HepG2 (cell line): Measurements from ENCODE around the gene ALK. TPM values are rescaled to one million over a fixed set of nuclear protein-coding genes. Genes with fewer than 3 reads are reported as not detected.

Experiments used
- ATAC-seq: fragments of 200-7000 bp; cut with Tn5 transposase; 3 replicates; pipeline ENCODE4 v1.9.1; 2020; ENCODE audit warnings: mild to moderate bottlenecking, moderate library complexity
- BruUV-seq: library from RNA; stranded (reverse); fragments of 400-500 nt; replicated peaks from 2 replicates; lab custom pipeline; 2021; lab: Mats Ljungman, UMichigan
- CTCF ChIA-PET: fragments of 300-600 bp; formaldehyde crosslinking; extraction: SDS; loops from one replicate; lab custom pipeline; 2021; ENCODE audit warnings: low total read pairs, inconsistent platforms, low intra/inter-chr PET ratio; lab: Yijun Ruan, JAX
- POLR2A ChIA-PET: fragments of 350-600 bp; sonication (Branson Sonifier 250); formaldehyde crosslinking; loops from one replicate; lab custom pipeline; 2020; ENCODE audit warnings: antibody characterized with exemption, inconsistent platforms; lab: Yijun Ruan, JAX
- DNase-seq: peaks from one replicate; pipeline ENCODE4 v3.0.0-alpha.2; 2015; ENCODE audit warnings: low spot score
- FAIRE-seq: peaks from 3 replicates; lab custom pipeline; 2011; peaks lifted over from hg19 to GRCh38; lab: Jason Lieb, UNC
- H2AFZ ChIP-seq: one replicate; pipeline ENCODE4 v1.6.1; 2011; ENCODE audit warnings: low read length, inconsistent platforms
- H3K27ac ChIP-seq: fragments of 300-600 bp; 3 replicates; pipeline ENCODE4 v1.8.0; 2011; ENCODE audit warnings: mixed run types, mild to moderate bottlenecking, mixed read lengths, low read length, inconsistent platforms; ENCODE audit not compliant: insufficient read depth; ENCODE audit errors: extremely low read length
- H3K27me3 ChIP-seq, 2 experiments: fragments of 200-600 bp in 1 of 2; 2 replicates in 1 of 2; 3 replicates in 1 of 2; pipeline versions ENCODE4 v1.6.0 to v1.8.0; 2011; ENCODE audit warnings: low read length in 2 of 2, mild to moderate bottlenecking in 2 of 2, moderate library complexity in 2 of 2, inconsistent platforms in 1 of 2; ENCODE audit not compliant: insufficient read depth in 2 of 2, control insufficient read depth in 1 of 2
- H3K36me3 ChIP-seq, 2 experiments: fragments of 200-600 bp in 1 of 2; replicated peaks in 1 of 2; 2 replicates in 1 of 2; 3 replicates in 1 of 2; pipeline versions ENCODE4 v1.5.1 to v1.8.0; 2011; ENCODE audit warnings: low read length in 2 of 2, inconsistent platforms in 1 of 2; ENCODE audit not compliant: insufficient read depth in 2 of 2, control insufficient read depth in 1 of 2
- H3K4me1 ChIP-seq: 2 replicates; pipeline ENCODE4 v1.5.1; 2012; ENCODE audit warnings: low read length, inconsistent platforms; ENCODE audit not compliant: insufficient read depth
- H3K4me2 ChIP-seq: 2 replicates; pipeline ENCODE4 v1.6.0; 2011; ENCODE audit warnings: low read depth, low read length, inconsistent platforms
- H3K4me3 ChIP-seq, 3 experiments: fragments of 200-600 bp in 1 of 3; sonication (generic), shearing (Covaris generic) in 1 of 3; replicated peaks in 1 of 3; 2 replicates each; pipeline ENCODE4 v1.5.1; 2011 to 2016; ENCODE audit warnings: low read length in 3 of 3, inconsistent platforms in 2 of 3, low read depth in 2 of 3, mild to moderate bottlenecking in 2 of 3, control low read depth in 1 of 3, mixed read lengths in 1 of 3; ENCODE audit not compliant: insufficient read depth in 1 of 3
- H3K79me2 ChIP-seq: one replicate; pipeline ENCODE4 v1.6.1; 2011; ENCODE audit warnings: low read length, inconsistent platforms; ENCODE audit not compliant: insufficient read depth
- H3K9ac ChIP-seq: 2 replicates; pipeline ENCODE4 v1.6.0; 2011; ENCODE audit warnings: mild to moderate bottlenecking, low read depth, low read length, inconsistent platforms; ENCODE audit not compliant: insufficient read depth
- H3K9me3 ChIP-seq: 2 replicates; pipeline ENCODE4 v1.5.1; 2012; ENCODE audit warnings: mild to moderate bottlenecking, low read length
- H4K20me1 ChIP-seq: 2 replicates; pipeline ENCODE4 v1.6.0; 2011; ENCODE audit warnings: inconsistent platforms, mild to moderate bottlenecking, low read length, moderate library complexity; ENCODE audit not compliant: insufficient read depth
- ATF3 ChIP-seq: sonication (generic); formaldehyde crosslinking; IDR thresholded peaks from 2 replicates; pipeline ENCODE4 v1.4.0; 2020; ENCODE audit warnings: missing genetic modification reagents
- KLF15 ChIP-seq: sonication (generic); formaldehyde crosslinking; IDR thresholded peaks from 2 replicates; pipeline ENCODE4 v1.8.1; 2023; ENCODE audit warnings: borderline replicate concordance, mild to moderate bottlenecking, inconsistent platforms, missing genetic modification reagents, mixed read lengths
- MED8 ChIP-seq: sonication (generic); formaldehyde crosslinking; IDR thresholded peaks from 2 replicates; pipeline ENCODE4 v1.8.1; 2023; ENCODE audit warnings: mild to moderate bottlenecking, missing genetic modification reagents; ENCODE audit not compliant: insufficient replicate concordance
- MTA1 ChIP-seq: sonication (generic); formaldehyde crosslinking; IDR thresholded peaks from 2 replicates; pipeline ENCODE4 v1.4.0; 2020; ENCODE audit warnings: missing genetic modification reagents, mild to moderate bottlenecking, borderline replicate concordance
- NR0B2 ChIP-seq: sonication (generic); formaldehyde crosslinking; IDR thresholded peaks from 2 replicates; pipeline ENCODE4 v1.4.0; 2020; ENCODE audit warnings: mild to moderate bottlenecking, missing genetic modification reagents
- PAWR ChIP-seq: sonication (generic); formaldehyde crosslinking; IDR thresholded peaks from 2 replicates; pipeline ENCODE4 v1.4.0; 2020; ENCODE audit warnings: missing genetic modification reagents, mild to moderate bottlenecking, borderline replicate concordance
- POLR2AphosphoS5 ChIP-seq: IDR thresholded peaks from 2 replicates; pipeline ENCODE4 v1.6.1; 2012; ENCODE audit warnings: low read depth, low read length
- PRDM10 ChIP-seq: sonication (generic); formaldehyde crosslinking; IDR thresholded peaks from 2 replicates; pipeline ENCODE4 v1.4.0; 2020; ENCODE audit warnings: low read depth, missing genetic modification reagents
- RAD51 ChIP-seq: fragments of 450-650 bp; IDR thresholded peaks from 2 replicates; pipeline ENCODE4 v1.6.1; 2016; ENCODE audit warnings: borderline replicate concordance
- SMYD3 ChIP-seq: sonication (generic); formaldehyde crosslinking; IDR thresholded peaks from 2 replicates; pipeline ENCODE4 v1.8.1; 2023; ENCODE audit warnings: mild to moderate bottlenecking, missing genetic modification reagents
- SOX13 ChIP-seq, 3 experiments: fragments of 450-650 bp in 1 of 3; sonication (generic) in 1 of 3; formaldehyde crosslinking in 1 of 3; IDR thresholded peaks in 2 of 3; conservative IDR thresholded peaks in 1 of 3; 2 replicates each; pipeline versions ENCODE4 v1.5.0 to v1.6.1; 2016 to 2020; ENCODE audit warnings: antibody characterized with exemption in 1 of 3, mild to moderate bottlenecking in 1 of 3, missing compliant biosample characterization in 1 of 3, missing genetic modification reagents in 1 of 3, moderate library complexity in 1 of 3
- ZC3H13 ChIP-seq: sonication (generic); formaldehyde crosslinking; IDR thresholded peaks from 2 replicates; pipeline ENCODE4 v1.8.1; 2023; ENCODE audit warnings: mild to moderate bottlenecking, missing genetic modification reagents, moderate library complexity
- ZNF496 ChIP-seq: sonication (generic); formaldehyde crosslinking; IDR thresholded peaks from 2 replicates; pipeline ENCODE4 v1.8.1; 2023; ENCODE audit warnings: mild to moderate bottlenecking, moderate library complexity, missing genetic modification reagents; ENCODE audit not compliant: insufficient replicate concordance
- ZNF704 ChIP-seq: sonication (generic); formaldehyde crosslinking; IDR thresholded peaks from 2 replicates; pipeline ENCODE4 v1.8.1; 2023; ENCODE audit warnings: mild to moderate bottlenecking, inconsistent platforms, moderate library complexity, missing genetic modification reagents, borderline replicate concordance
- ZSCAN31 ChIP-seq: sonication (generic); formaldehyde crosslinking; IDR thresholded peaks from 2 replicates; pipeline ENCODE4 v1.5.0; 2020; ENCODE audit warnings: low read depth, mild to moderate bottlenecking, missing genetic modification reagents
- WGBS: methylation state at CpG from one replicate; pipeline ENCODE4 v1.1.6; 2017; ENCODE audit warnings: low lambda C conversion rate; 5-methylcytosine and 5-hydroxymethylcytosine counted together
- in situ Hi-C: cut with HindIII; loops from 2 replicates; pipeline ENCODE4 v1.10.0; 2017; ENCODE audit warnings: low pct_unique_long_range_greater_than_20kb; ENCODE audit not compliant: extremely low pct_ligation_motif_present
- intact Hi-C: fragments of 100-400 bp; cut with micrococcal nuclease; formaldehyde crosslinking; loops from one replicate; pipeline ENCODE4 v1.10.0; 2022; ENCODE audit not compliant: unreplicated experiment
- polyA plus RNA-seq, 8 experiments: library from polyadenylated mRNA; depleted of rRNA in 3 of 8; stranded (reverse) in 7 of 8; unstranded in 1 of 8; fragments of >200 nt; fragmentation: Illumina TruSeq in 4 of 8; extraction: Trizol in 4 of 8; gene quantifications; 2 replicates each; pipeline versions ENCODE4 v1.2.1 to v1.2.3, GENCODE V29; 2011 to 2016; ENCODE audit warnings: low read depth in 4 of 8, missing spikeins in 1 of 8, mixed read lengths in 1 of 8; ENCODE audit not compliant: insufficient read depth in 1 of 8
- total RNA-seq, 5 experiments: library from RNA; depleted of rRNA; stranded (reverse); fragments of >200 nt; fragmentation: Illumina TruSeq; extraction: Trizol; gene quantifications; 2 replicates each; pipeline ENCODE4 v1.2.3, GENCODE V29; 2016; ENCODE audit warnings: low read depth in 1 of 5

Gene ALK
- total and polyA plus RNA-seq, 2 of the 13 experiments (the other 11 are each of a cell fraction or from before 2014, with no cell fraction given) = not detected

GRCh38 chr2:29848566-29849310 is 72.6 kb downstream of the ALK start:
- H3K9ac ChIP-seq = no peak overlapping the region
- no peaks in the 10 kb centered on the region for H3K4me1 ChIP-seq
- intact Hi-C loops (loop anchor here (10.0 kb wide), 1 partner anchor 894 kb away; no protein-coding TSS in a partner anchor), in situ Hi-C loops (loop anchor here (10.0 to 25.0 kb wide), 2 partner anchors 634 to 861 kb away; partner anchors contain the start of gene TOGARAM2)
- H3K27ac ChIP-seq = no peak overlapping the region
- POLR2A ChIA-PET = interaction anchor here (0.5 kb wide), 1 partner anchor 655 kb away, joined by 3 read pairs; no protein-coding TSS in a partner anchor
- no peaks in the 10 kb centered on the region for H3K79me2 ChIP-seq
- no peak overlapping the region for H3K4me3 ChIP-seq
- no peak for ATAC-seq
- no TSS peak for BruUV-seq
- 5% methylated on average over 12 of the region's 12 CpGs for WGBS
- DNase-seq = no peak
- no peak overlapping the region for H3K4me2 ChIP-seq
- CTCF ChIA-PET = no interaction called here
- no peaks in the 10 kb centered on the region for H3K36me3 ChIP-seq
- H3K9me3 ChIP-seq = no peaks in the 10 kb centered on the region
- peaks cover 0 to 35% of the 10 kb centered on the region in 2 experiments; a peak in 2 of 5 replicates for H3K27me3 ChIP-seq
- no peak overlapping the region for H2AFZ ChIP-seq
- H4K20me1 ChIP-seq = no peaks in the 10 kb centered on the region
- no peak for FAIRE-seq
- TF ChIP-seq POLR2AphosphoS5 (no peak), MED8 (CRISPR knock-in tag) (no peak), ZNF496 (CRISPR knock-in tag) (no peak), MTA1 (CRISPR knock-in tag) (no peak), NR0B2 (no peak), ZC3H13 (CRISPR knock-in tag) (no peak), RAD51 (no peak), KLF15 (CRISPR knock-in tag) (no peak), SMYD3 (CRISPR knock-in tag) (no peak), PRDM10 (no peak), ATF3 (CRISPR knock-in tag) (no peak), ZSCAN31 (CRISPR knock-in tag) (no peak), PAWR (CRISPR knock-in tag) (no peak), SOX13 (IDR thresholded peaks at IDR 0.05) (no peak), SOX13 (CRISPR knock-in tag; conservative IDR thresholded peaks at IDR 0.05 in 1 of 2, IDR thresholded peaks at IDR 0.05 in 1 of 2) (no peak), ZNF704 (CRISPR knock-in tag) (no peak)
